Measurements from ENCODE around the gene TEX52. TPM values are rescaled to one million over a fixed set of nuclear protein-coding genes. Genes with fewer than 3 reads are reported as not detected.

Gene TEX52
- total RNA-seq, 1 experiment from 2014 or later = not detected

DNA sequence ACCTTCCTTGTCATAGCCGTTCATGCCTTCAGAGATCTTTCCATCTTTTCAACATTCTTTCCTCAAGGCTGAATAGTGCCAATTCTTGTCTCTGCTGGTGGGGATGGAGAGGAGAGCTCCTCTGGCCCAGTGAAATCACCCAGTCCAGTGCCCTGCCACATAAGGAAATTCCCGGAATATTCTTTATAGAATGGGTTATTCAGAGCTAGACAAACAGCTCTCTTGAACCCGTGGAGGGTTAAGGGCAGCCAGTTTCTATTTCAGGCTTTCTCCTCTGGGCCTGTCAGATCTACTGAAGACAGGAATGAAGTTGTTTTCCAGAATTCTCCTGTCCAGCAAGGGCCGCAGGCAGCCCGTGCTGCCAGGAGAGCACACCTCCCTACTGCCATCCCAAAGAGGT is 13.9 kb downstream of the TEX52 start:
- H3K4me3 ChIP-seq (replicated peaks in 1 of 2; ENCODE audit: low read depth in 1 of 2, low read length in 2 of 2) = no peak overlapping the region
- H3K4me2 ChIP-seq (ENCODE audit: low read length) = no peak overlapping the region
- no peaks in the 10 kb centered on the region for H3K9me3 ChIP-seq (ENCODE audit: control insufficient read depth in 1 of 2, insufficient read depth in 1 of 2, low read depth in 1 of 2, low read length in 2 of 2)
- no TSS peak for BruUV-seq (replicated peaks)
- TF ChIP-seq POLR2AphosphoS5 (IDR thresholded peaks at IDR 0.05; ENCODE audit: low read depth, low read length) = no peak
- TF ChIP-seq, protein P1, sequence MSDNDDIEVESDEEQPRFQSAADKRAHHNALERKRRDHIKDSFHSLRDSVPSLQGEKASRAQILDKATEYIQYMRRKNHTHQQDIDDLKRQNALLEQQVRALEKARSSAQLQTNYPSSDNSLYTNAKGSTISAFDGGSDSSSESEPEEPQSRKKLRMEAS (IDR thresholded peaks at IDR 0.05) = no peak
- no peak for TF ChIP-seq POLR2A (IDR thresholded peaks at IDR 0.05; ENCODE audit: borderline replicate concordance, extremely low read depth, insufficient read depth, insufficient read length)
- no peak for TF ChIP-seq REST (IDR thresholded peaks at IDR 0.05; ENCODE audit: low read depth)
- TF ChIP-seq EZH2 (IDR thresholded peaks at IDR 0.05) = no peak
- TF ChIP-seq ELF1 (IDR thresholded peaks at IDR 0.05; ENCODE audit: borderline replicate concordance, low read depth) = no peak
- no peak for TF ChIP-seq CTCF (IDR thresholded peaks at IDR 0.05 in 2 of 3, conservative IDR thresholded peaks at IDR 0.05 in 1 of 3; ENCODE audit: borderline replicate concordance in 1 of 3, insufficient read depth in 1 of 3, low read depth in 2 of 3, low read length in 2 of 3)
- no peak for TF ChIP-seq CEBPB (IDR thresholded peaks at IDR 0.05; ENCODE audit: low read depth)
- no peak for TF ChIP-seq CBX3 (IDR thresholded peaks at IDR 0.05; ENCODE audit: low read depth)
- TF ChIP-seq ZNF274 (IDR thresholded peaks at IDR 0.05; ENCODE audit: low read depth, low read length) = no peak
- TF ChIP-seq YY1 (IDR thresholded peaks at IDR 0.05; ENCODE audit: extremely low read depth, insufficient replicate concordance, low read depth, low read length) = no peak
- no peak for TF ChIP-seq ZFX (IDR thresholded peaks at IDR 0.05)
- TF ChIP-seq EGR1 (IDR thresholded peaks at IDR 0.05; ENCODE audit: low read depth) = no peak
- no peak for TF ChIP-seq EZH2phosphoT487 (IDR thresholded peaks at IDR 0.05; ENCODE audit: borderline replicate concordance)
- no peak for TF ChIP-seq SRF (IDR thresholded peaks at IDR 0.05; ENCODE audit: low read depth)
- TF ChIP-seq JUND (IDR thresholded peaks at IDR 0.05) = no peak
- no peak for TF ChIP-seq SIN3A (IDR thresholded peaks at IDR 0.05; ENCODE audit: low read depth)
- no peak for TF ChIP-seq FOSL1 (IDR thresholded peaks at IDR 0.05; ENCODE audit: low read depth)
- no peak for TF ChIP-seq RAD21 (IDR thresholded peaks at IDR 0.05; ENCODE audit: low read depth)
- TF ChIP-seq SP1 (IDR thresholded peaks at IDR 0.05; ENCODE audit: low read depth) = no peak
- no peaks in the 10 kb centered on the region for H4K20me1 ChIP-seq (ENCODE audit: insufficient read depth)
- no peaks in the 10 kb centered on the region for H3K4me1 ChIP-seq (ENCODE audit: control insufficient read depth in 1 of 2, insufficient read depth in 2 of 2, low read length in 2 of 2)
- intact Hi-C loops (cut with micrococcal nuclease) = no loop called here
- no peaks in the 10 kb centered on the region for H3K9me2 ChIP-seq (ENCODE audit: insufficient read depth)
- DNase-seq (ENCODE audit: low read depth, low spot score) (no peak), ATAC-seq (no peak)
- H3K79me2 ChIP-seq (ENCODE audit: insufficient read depth, low read length) = no peaks in the 10 kb centered on the region
- H2AFZ ChIP-seq (ENCODE audit: low read depth, low read length, poor library complexity, severe bottlenecking) = no peak overlapping the region
- H3K9ac ChIP-seq (ENCODE audit: low read length) = no peak overlapping the region
- H3K27ac ChIP-seq (ENCODE audit: low read depth, low read length) = no peak overlapping the region
- H3K36me3 ChIP-seq (ENCODE audit: control insufficient read depth in 1 of 2, insufficient read depth in 2 of 2, low read length in 2 of 2) = peaks cover 3 to 4% of the 10 kb centered on the region in 2 experiments; a peak in 1 of 4 replicates
- H3K27me3 ChIP-seq (ENCODE audit: insufficient read depth, low read length) = no peaks in the 10 kb centered on the region
- CTCF ChIA-PET = no interaction called here
- POLR2A ChIA-PET = no interaction called here
- RAD21 ChIA-PET (ENCODE audit: low non-redundant PET in 1 of 2, low total read pairs in 2 of 2, uncharacterized antibody in 2 of 2, unreplicated experiment in 2 of 2) = no interaction called here

Measured in HCT116 (cell line).